Neural progenitor cell (in vitro differentiated cells): ENCODE data around the gene ARL4A. TPM values are rescaled to one million over a fixed set of nuclear protein-coding genes. Genes with fewer than 3 reads are reported as not detected.

ENCODE experiments used
- DNase-seq: peaks from one replicate; pipeline ENCODE4 v3.0.0-alpha.2; 2016; ENCODE audit warnings: low spot score
- H2AFZ ChIP-seq: fragments of 200-600 bp; sonication (generic); replicated peaks from 2 replicates; pipeline ENCODE4 v1.6.1; 2016; ENCODE audit warnings: antibody characterized with exemption
- H3F3A ChIP-seq: fragments of 200-600 bp; sonication (generic); 2 replicates; pipeline ENCODE4 v1.6.1; 2016; ENCODE audit warnings: antibody characterized with exemption, low read depth
- H3K27ac ChIP-seq: fragments of 200-600 bp; sonication (generic); 2 replicates; pipeline ENCODE4 v1.5.1; 2016; ENCODE audit warnings: mild to moderate bottlenecking
- H3K27me3 ChIP-seq: fragments of 200-600 bp; sonication (generic); 2 replicates; pipeline ENCODE4 v1.6.1; 2016; ENCODE audit warnings: mild to moderate bottlenecking, moderate library complexity
- H3K36me3 ChIP-seq: fragments of 200-600 bp; sonication (generic); 2 replicates; pipeline ENCODE4 v1.5.1; 2016
- H3K4me1 ChIP-seq: fragments of 200-600 bp; sonication (generic); 2 replicates; pipeline ENCODE4 v1.6.1; 2016; ENCODE audit warnings: mixed run types
- H3K4me2 ChIP-seq: fragments of 200-600 bp; sonication (generic); 2 replicates; pipeline ENCODE4 v1.6.1; 2016
- H3K4me3 ChIP-seq: fragments of 200-600 bp; sonication (generic); 2 replicates; pipeline ENCODE4 v1.5.1; 2016
- H3K79me2 ChIP-seq: fragments of 200-600 bp; sonication (generic); 2 replicates; pipeline ENCODE4 v1.6.1; 2016; ENCODE audit warnings: low read depth
- H3K9ac ChIP-seq: fragments of 200-600 bp; sonication (generic); 2 replicates; pipeline ENCODE4 v1.6.1; 2016
- H3K9me3 ChIP-seq: fragments of 200-600 bp; sonication (generic); 2 replicates; pipeline ENCODE4 v1.5.1; 2016; ENCODE audit warnings: low read depth
- H4K20me1 ChIP-seq: fragments of 200-600 bp; sonication (generic); 2 replicates; pipeline ENCODE4 v1.6.1; 2016; ENCODE audit warnings: low read depth
- H3K27ac Mint-ChIP-seq: 3 replicates; pipeline ENCODE4 v1.8.0; 2021; ENCODE audit warnings: mixed read lengths
- H3K27me3 Mint-ChIP-seq: 2 replicates; pipeline ENCODE4 v1.8.0; 2022; ENCODE audit warnings: low read depth, mild to moderate bottlenecking, inconsistent platforms, moderate library complexity, mixed read lengths; ENCODE audit not compliant: insufficient read depth
- H3K36me3 Mint-ChIP-seq: 3 replicates; pipeline ENCODE4 v1.8.0; 2021; ENCODE audit warnings: mixed read lengths
- H3K4me1 Mint-ChIP-seq: 3 replicates; pipeline ENCODE4 v1.8.0; 2021; ENCODE audit warnings: mixed read lengths
- H3K4me3 Mint-ChIP-seq: 3 replicates; pipeline ENCODE4 v1.8.0; 2021; ENCODE audit warnings: mild to moderate bottlenecking, moderate library complexity, mixed read lengths
- H3K9me3 Mint-ChIP-seq: 3 replicates; pipeline ENCODE4 v1.8.0; 2020; ENCODE audit warnings: mixed read lengths
- CTCF ChIP-seq: fragments of 200-600 bp; sonication (generic); IDR thresholded peaks from 2 replicates; pipeline ENCODE4 v1.5.1; 2017; ENCODE audit warnings: antibody characterized with exemption, mild to moderate bottlenecking
- EZH2 ChIP-seq: fragments of 200-600 bp; sonication (generic); IDR thresholded peaks from 2 replicates; pipeline ENCODE4 v1.6.1; 2017; ENCODE audit warnings: antibody characterized with exemption, mild to moderate bottlenecking, moderate library complexity
- EZH2phosphoT487 ChIP-seq: fragments of 200-600 bp; sonication (generic); IDR thresholded peaks from 2 replicates; pipeline ENCODE4 v1.6.1; 2017; ENCODE audit warnings: antibody characterized with exemption
- total RNA-seq: library from RNA; depleted of rRNA; stranded (reverse); fragments of >200 nt; gene quantifications from 2 replicates; pipeline ENCODE4 v1.2.3, GENCODE V29; 2015; ENCODE audit warnings: low replicate concordance

The ARL4A gene
- total RNA-seq, 1 donor from 2014 or later: 43.5 TPM

GRCh38 chr7:12640299-12641096, 46.9 kb upstream of the ARL4A start:
- Mint-ChIP-seq H3K27ac (no peak overlapping the region), H3K27me3 (no peaks in the 10 kb centered on the region), H3K36me3 (no peaks in the 10 kb centered on the region), H3K9me3 (no peaks in the 10 kb centered on the region), H3K4me3 (no peak overlapping the region), H3K4me1 (peaks cover 17% of the 10 kb centered on the region)
- Histone ChIP-seq H3K9me3 (no peaks in the 10 kb centered on the region), H3K27ac (no peak overlapping the region), H3K4me1 (no peaks in the 10 kb centered on the region), H4K20me1 (no peaks in the 10 kb centered on the region), H3K36me3 (no peaks in the 10 kb centered on the region), H3K79me2 (no peaks in the 10 kb centered on the region), H2AFZ (no peak overlapping the region), H3F3A (no peaks in the 10 kb centered on the region), H3K9ac (no peak overlapping the region), H3K4me2 (no peak overlapping the region), H3K27me3 (no peaks in the 10 kb centered on the region), H3K4me3 (no peak overlapping the region)
- no peak for DNase-seq
- TF ChIP-seq EZH2phosphoT487: no peak
- no peak for TF ChIP-seq EZH2
- TF ChIP-seq CTCF: no peak

GRCh38 chr7:12641196-12641595, 46.2 kb upstream of the ARL4A start:
- Mint-ChIP-seq H3K9me3 (no peaks in the 10 kb centered on the region), H3K4me1 (peaks cover 17% of the 10 kb centered on the region), H3K27ac (no peak overlapping the region), H3K36me3 (no peaks in the 10 kb centered on the region), H3K4me3 (no peak overlapping the region), H3K27me3 (no peaks in the 10 kb centered on the region)
- no peaks in the 10 kb centered on the region for H3F3A ChIP-seq
- H3K4me1 ChIP-seq: no peaks in the 10 kb centered on the region
- H3K9ac ChIP-seq: no peak overlapping the region
- H3K27ac ChIP-seq: no peak overlapping the region
- TF ChIP-seq EZH2 (no peak), CTCF (no peak), EZH2phosphoT487 (no peak)
- H3K4me2 ChIP-seq: no peak overlapping the region
- no peaks in the 10 kb centered on the region for H3K36me3 ChIP-seq
- no peaks in the 10 kb centered on the region for H3K27me3 ChIP-seq
- no peaks in the 10 kb centered on the region for H3K9me3 ChIP-seq
- H2AFZ ChIP-seq: no peak overlapping the region
- H4K20me1 ChIP-seq: no peaks in the 10 kb centered on the region
- no peak overlapping the region for H3K4me3 ChIP-seq
- H3K79me2 ChIP-seq: no peaks in the 10 kb centered on the region
- no peak for DNase-seq

- Histone ChIP-seq H3K27ac (no peak overlapping the region), H3K36me3 (no peaks in the 10 kb centered on the region), H2AFZ (no peak overlapping the region), H3K4me3 (no peak overlapping the region), H3K4me2 (no peak overlapping the region), H3K27me3 (no peaks in the 10 kb centered on the region), H3K4me1 (no peaks in the 10 kb centered on the region), H3K79me2 (no peaks in the 10 kb centered on the region), H3K9me3 (no peaks in the 10 kb centered on the region), H4K20me1 (no peaks in the 10 kb centered on the region), H3F3A (no peaks in the 10 kb centered on the region), H3K9ac (no peak overlapping the region)
- peaks cover 17% of the 10 kb centered on the region for H3K4me1 Mint-ChIP-seq
- no peak overlapping the region for H3K27ac Mint-ChIP-seq
- no peak for DNase-seq
- no peak for TF ChIP-seq EZH2
- TF ChIP-seq EZH2phosphoT487: no peak
- no peak for TF ChIP-seq CTCF
- no peaks in the 10 kb centered on the region for H3K36me3 Mint-ChIP-seq
- H3K9me3 Mint-ChIP-seq: no peaks in the 10 kb centered on the region
- no peak overlapping the region for H3K4me3 Mint-ChIP-seq
- no peaks in the 10 kb centered on the region for H3K27me3 Mint-ChIP-seq
These were observed 44.9 kb upstream of the ARL4A start for GRCh38 chr7:12642508-12642907.
